Measurements from ENCODE around the gene RITA1.

The RITA1 gene

DNA sequence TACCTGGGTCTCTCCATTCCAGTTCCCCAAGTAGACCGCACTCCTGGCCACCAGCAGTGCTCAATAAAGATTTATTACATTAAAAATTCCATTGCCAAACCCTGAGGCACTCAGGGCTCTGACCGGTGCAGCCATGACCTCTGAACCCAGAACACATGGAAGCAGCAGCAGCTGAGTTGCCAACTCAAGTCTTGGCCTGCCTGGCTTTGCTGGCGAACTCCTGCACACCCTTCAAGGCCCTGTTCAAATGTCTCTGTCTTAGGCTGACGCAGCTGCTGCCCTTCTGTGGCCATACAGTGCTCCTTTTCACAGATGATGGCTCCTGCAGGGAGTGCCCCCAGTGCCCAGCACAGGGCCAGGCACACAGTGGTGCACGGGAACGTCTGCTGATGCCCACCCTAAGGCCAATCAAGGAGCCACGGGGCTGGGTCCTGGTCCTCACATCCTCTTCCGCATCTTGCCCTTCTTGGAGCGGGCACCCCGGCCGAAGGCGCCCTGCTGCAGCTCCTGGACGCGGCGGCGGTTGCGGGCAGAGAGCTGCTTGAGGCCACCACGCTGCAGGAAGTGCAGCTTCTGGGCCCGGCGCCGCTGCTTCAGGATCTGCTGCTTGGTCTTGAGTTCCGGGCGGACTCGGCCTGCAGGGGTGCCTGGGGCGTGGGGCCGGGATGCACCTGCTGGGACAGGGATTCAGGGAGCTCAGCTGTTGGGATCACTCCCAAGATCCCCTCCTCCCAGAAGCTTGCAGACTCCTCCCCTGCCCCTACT lies 26.9 kb upstream of the RITA1 start:
- Mint-ChIP-seq H3K4me1 (peaks cover 9% of the 10 kb centered on the region), H3K4me3 (no peak overlapping the region), H3K9me3 (no peaks in the 10 kb centered on the region), H3K27ac (ENCODE audit: low read depth) (no peak overlapping the region), H3K27me3 (no peaks in the 10 kb centered on the region), H3K36me3 (ENCODE audit: insufficient read depth) (peaks cover 36% of the 10 kb centered on the region)
- DNase-seq (ENCODE audit: low spot score in 2 of 2) (no peak), ATAC-seq (replicated peaks; ENCODE audit: extremely low read depth, poor library complexity, severe bottlenecking) (no peak)

DNA sequence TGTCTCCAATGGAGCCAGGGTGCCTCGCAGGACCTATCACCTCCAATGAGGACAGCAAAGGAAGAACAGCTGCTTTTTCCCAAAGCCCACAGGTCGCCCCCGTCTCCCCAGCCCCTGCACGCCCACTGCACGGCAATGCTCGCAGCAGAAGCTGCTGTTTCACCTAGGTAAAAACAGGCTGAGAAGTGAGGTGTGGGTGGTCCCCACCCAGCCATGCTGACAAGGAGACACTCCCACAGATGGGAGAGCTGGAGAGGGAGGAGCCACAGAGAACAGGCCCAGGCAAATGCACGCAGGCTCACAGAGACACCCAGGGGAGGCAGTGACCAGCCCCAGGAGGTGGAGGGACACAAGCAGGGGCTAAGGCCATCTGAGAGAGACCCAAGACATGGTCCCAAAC lies 25.6 kb upstream of the RITA1 start:
- no peak overlapping the region for H3K27ac Mint-ChIP-seq (ENCODE audit: low read depth)
- no peaks in the 10 kb centered on the region for H3K9me3 Mint-ChIP-seq
- peaks cover 38% of the 10 kb centered on the region for H3K36me3 Mint-ChIP-seq (ENCODE audit: insufficient read depth)
- H3K27me3 Mint-ChIP-seq, result no peaks in the 10 kb centered on the region
- peaks cover 9% of the 10 kb centered on the region for H3K4me1 Mint-ChIP-seq
- H3K4me3 Mint-ChIP-seq, result no peak overlapping the region
- ATAC-seq (replicated peaks; ENCODE audit: extremely low read depth, poor library complexity, severe bottlenecking), result no peak
- DNase-seq (ENCODE audit: low spot score in 2 of 2), result no peak

DNA sequence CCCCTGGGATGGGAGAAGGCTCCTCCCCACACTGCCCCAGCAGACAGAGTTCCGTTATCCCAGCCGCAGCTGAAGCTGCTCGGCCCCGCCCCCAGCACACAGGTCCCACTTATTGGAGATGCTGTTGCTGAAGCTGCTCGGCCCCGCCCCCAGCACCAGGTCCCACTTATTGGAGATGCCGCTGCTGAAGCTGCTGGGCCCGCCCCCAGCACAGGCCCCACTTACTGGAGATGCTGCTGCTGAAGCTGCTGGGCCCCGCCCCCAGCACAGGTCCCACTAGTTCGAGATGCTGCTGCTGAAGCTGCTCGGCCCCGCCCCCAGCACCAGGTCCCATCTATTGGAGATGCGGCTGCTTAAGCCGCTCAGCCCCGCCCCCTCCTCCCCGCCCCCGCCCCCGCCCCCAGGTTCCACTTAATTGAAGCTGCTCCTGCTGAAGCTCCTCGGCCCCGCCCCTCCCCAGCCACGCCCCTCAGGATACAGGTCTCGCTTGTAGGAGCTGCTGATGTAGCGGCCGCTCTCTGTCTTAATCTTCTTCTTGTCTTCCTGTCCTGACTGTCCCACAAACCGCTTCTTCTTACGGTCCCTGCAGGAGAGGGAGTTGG lies 24.0 kb upstream of the RITA1 start:
- Mint-ChIP-seq H3K4me1 (peaks cover 6% of the 10 kb centered on the region), H3K9me3 (no peaks in the 10 kb centered on the region), H3K27ac (ENCODE audit: low read depth) (peak overlapping the region; percentile 85), H3K27me3 (no peaks in the 10 kb centered on the region), H3K4me3 (no peak overlapping the region), H3K36me3 (ENCODE audit: insufficient read depth) (peaks cover 45% of the 10 kb centered on the region)
- ATAC-seq (replicated peaks; ENCODE audit: extremely low read depth, poor library complexity, severe bottlenecking) (no peak), DNase-seq (ENCODE audit: low spot score in 2 of 2) (no peak)

DNA sequence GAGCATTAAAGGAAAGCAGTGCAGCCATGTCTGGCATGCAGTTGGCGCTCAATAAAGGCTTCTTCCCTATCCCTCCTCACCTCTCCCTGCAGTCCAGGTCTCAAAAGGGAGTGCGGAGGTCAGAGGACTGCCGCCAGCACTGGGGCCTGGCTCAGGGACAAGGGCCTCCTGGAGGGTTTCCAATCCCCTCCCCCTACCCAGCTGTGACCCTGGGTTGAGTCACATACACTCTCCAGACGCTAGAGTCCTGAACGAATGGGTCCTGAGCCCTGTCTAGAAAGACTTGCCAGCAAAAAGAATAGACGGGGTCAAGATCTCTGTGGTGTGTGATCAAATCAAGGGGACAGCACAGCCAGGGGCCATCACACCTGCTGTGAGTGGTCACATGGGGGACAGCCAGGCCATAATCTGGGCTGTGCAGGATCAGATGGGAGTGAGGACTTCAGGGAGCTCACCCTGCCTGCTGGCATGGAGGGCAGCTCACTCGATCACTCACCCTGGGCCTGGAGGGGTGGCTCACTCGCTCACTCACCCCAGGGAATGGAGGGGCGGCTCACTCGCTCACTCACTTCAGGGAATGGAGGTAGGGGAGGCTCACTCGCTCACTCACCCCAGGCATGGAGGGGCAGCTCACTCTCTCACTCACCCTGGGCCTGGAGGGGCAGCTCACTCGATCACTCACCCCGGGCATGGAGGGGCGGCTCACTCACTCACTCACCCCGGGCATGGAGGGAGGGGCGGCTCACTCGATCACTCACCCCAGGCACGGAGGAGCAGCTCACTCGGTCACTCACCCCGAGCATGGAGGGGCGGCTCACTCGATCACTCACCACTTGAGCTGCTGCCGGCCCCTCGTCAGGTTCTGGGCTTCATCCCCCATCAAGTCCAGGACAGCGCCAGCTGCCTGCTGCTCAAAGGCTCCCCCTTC lies 23.2 kb upstream of the RITA1 start:
- DNase-seq (ENCODE audit: low spot score in 2 of 2), result no peak
- no peak for ATAC-seq (replicated peaks; ENCODE audit: extremely low read depth, poor library complexity, severe bottlenecking)
- Mint-ChIP-seq H3K27ac (ENCODE audit: low read depth) (peak overlapping the region; percentile 85), H3K4me3 (no peak overlapping the region), H3K36me3 (ENCODE audit: insufficient read depth) (peaks cover 49% of the 10 kb centered on the region), H3K9me3 (no peaks in the 10 kb centered on the region), H3K4me1 (peaks cover 5% of the 10 kb centered on the region), H3K27me3 (no peaks in the 10 kb centered on the region)

DNA sequence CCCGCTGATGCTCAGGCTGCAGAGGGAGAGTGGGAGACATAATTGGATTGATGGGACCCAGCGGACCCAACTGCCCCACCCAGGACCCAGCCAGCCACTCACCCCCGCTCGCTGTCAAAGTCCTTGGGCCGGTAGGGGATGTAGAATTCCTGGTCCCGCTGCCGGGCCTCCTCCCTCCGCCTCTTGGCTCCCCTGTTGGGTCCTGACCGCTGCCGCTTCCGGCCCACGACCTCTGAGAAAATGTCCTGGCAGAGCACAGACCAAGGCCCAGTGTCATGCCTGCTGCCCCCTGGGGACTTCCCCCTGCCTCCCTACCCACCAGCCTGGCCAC lies 22.5 kb upstream of the RITA1 start:
- no peaks in the 10 kb centered on the region for H3K27me3 Mint-ChIP-seq
- H3K4me3 Mint-ChIP-seq, result no peak overlapping the region

DNA sequence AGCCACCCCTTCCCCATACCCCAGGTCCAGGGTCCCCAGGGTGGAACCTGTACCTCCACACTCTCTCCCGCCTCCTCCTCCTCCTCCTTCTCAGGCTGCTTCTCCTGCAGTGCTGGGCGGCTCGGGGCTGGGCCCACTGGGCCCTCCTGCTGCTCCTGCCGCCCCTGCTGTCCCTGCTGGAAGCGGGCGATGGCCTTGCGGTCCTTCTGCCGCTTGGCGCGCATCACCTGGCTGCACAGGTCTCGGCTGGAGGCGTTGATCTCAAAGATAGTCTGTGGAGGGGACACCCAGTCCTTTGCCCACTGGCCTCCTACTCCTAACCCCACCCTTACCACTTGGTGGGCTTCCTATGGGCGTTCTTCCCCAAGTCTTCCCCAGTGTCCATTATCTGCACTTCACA lies 21.5 kb upstream of the RITA1 start:
- Mint-ChIP-seq H3K4me3 (no peak overlapping the region), H3K27ac (ENCODE audit: low read depth) (no peak overlapping the region), H3K36me3 (ENCODE audit: insufficient read depth) (peaks cover 52% of the 10 kb centered on the region), H3K9me3 (no peaks in the 10 kb centered on the region), H3K4me1 (no peaks in the 10 kb centered on the region), H3K27me3 (no peaks in the 10 kb centered on the region)
- ATAC-seq (replicated peaks; ENCODE audit: extremely low read depth, poor library complexity, severe bottlenecking) (no peak), DNase-seq (ENCODE audit: low spot score in 2 of 2) (no peak)

More for the DNA sequence above, 22.5 kb upstream of the RITA1 start:
- DNase-seq (ENCODE audit: low spot score in 2 of 2) (no peak), ATAC-seq (replicated peaks; ENCODE audit: extremely low read depth, poor library complexity, severe bottlenecking) (no peak)
- Mint-ChIP-seq H3K27ac (ENCODE audit: low read depth) (peak overlapping the region; percentile 22), H3K36me3 (ENCODE audit: insufficient read depth) (peaks cover 49% of the 10 kb centered on the region), H3K9me3 (no peaks in the 10 kb centered on the region), H3K4me1 (no peaks in the 10 kb centered on the region)

DNA sequence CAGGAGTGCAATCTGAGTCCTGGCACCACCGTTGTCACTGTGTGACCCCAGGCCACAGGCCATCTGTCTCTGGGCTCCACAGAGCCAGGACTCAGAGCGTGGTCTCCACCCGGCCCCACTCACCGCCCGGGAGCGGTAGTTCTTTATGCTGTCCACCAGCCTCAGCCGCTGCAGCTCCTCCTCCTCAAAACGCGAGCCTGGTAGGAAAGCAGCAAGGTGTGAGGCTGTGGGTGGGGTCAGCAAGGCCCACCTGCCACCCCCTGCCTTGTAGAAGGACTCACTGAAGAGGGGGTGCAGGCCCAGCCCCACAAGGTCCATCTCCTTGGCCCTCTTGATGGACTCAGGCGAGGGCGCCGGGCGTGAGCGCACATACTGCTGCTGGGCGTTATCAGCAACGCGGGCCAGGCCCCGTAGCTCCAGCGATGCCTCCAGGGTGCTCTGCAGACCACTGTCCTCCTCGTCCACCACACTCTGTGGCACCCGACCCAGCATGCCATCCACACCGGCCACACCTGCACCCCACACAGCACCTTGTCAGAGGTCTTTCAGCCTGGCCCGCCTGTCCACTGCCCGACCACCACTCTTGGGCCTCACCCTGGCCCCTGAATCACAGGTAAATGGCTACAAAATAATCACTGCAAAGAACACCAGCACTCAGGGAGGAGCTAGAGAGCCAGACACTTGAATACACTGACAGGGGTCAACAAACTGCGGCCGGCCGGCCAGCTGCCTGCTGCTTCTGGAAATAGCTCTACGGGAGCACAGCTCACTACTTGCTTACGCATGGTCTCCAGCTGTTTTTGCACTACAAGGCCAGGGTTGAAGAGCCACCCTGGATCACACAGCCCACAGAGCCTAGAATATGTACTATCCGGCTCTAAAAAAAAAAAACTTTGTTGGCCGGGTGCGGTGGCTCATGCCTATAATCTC lies 19.7 kb upstream of the RITA1 start:
- H3K36me3 Mint-ChIP-seq (ENCODE audit: insufficient read depth), result peaks cover 57% of the 10 kb centered on the region
- no peak for ATAC-seq (replicated peaks; ENCODE audit: extremely low read depth, poor library complexity, severe bottlenecking)
- no peak for DNase-seq (ENCODE audit: low spot score in 2 of 2)
- H3K27ac Mint-ChIP-seq (ENCODE audit: low read depth), result no peak overlapping the region
- peaks cover 1% of the 10 kb centered on the region for H3K4me1 Mint-ChIP-seq
- no peaks in the 10 kb centered on the region for H3K27me3 Mint-ChIP-seq
- no peak overlapping the region for H3K4me3 Mint-ChIP-seq
- H3K9me3 Mint-ChIP-seq, result no peaks in the 10 kb centered on the region

DNA sequence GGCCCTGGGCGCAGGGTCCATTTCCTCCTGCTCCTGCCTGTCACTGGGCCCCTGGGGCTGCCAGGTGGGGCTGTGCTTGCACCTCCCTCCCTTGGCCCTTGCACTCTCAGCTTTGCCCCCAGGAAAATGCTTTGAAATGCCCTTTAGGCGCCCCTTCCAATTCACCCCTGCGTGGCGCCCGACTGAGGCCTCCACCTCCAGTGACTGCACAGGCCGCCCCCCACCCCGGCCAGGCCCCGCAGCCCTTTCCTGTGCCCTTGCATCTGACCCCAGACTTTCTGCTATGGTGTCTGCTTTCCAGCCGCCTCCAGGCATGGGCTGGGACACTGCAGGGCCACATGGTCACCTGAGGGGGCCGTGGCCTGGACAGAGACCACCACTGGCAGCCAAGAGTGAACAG lies 17.7 kb upstream of the RITA1 start:
- DNase-seq (ENCODE audit: low spot score in 2 of 2), result no peak
- peaks cover 63% of the 10 kb centered on the region for H3K36me3 Mint-ChIP-seq (ENCODE audit: insufficient read depth)
- H3K9me3 Mint-ChIP-seq, result no peaks in the 10 kb centered on the region

DNA sequence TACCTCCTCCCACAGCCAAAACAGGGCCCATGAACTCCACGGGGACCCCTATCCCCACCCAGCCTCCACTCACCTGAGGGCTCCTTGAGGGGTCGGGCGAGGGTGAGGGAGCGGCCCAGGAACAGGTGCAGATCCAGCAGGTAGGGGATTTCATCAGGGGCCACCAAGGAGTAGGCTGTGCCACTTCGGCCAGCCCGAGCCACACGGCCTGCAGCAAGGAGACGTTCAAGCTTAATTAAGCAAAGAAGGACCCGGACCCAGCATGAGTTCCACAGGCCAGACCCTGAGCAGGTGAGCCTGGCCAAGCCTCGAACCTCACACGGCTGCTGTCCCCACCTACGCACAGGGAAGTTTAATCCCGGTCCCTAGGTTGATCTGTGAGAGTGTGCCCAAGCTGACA lies 15.8 kb upstream of the RITA1 start:
- no peaks in the 10 kb centered on the region for H3K27me3 Mint-ChIP-seq
- H3K9me3 Mint-ChIP-seq, result no peaks in the 10 kb centered on the region
- H3K4me1 Mint-ChIP-seq, result peaks cover 11% of the 10 kb centered on the region
- H3K4me3 Mint-ChIP-seq, result no peak overlapping the region
- H3K36me3 Mint-ChIP-seq (ENCODE audit: insufficient read depth), result peaks cover 70% of the 10 kb centered on the region
- no peak overlapping the region for H3K27ac Mint-ChIP-seq (ENCODE audit: low read depth)
- DNase-seq (ENCODE audit: low spot score in 2 of 2), result no peak
- no peak for ATAC-seq (replicated peaks; ENCODE audit: extremely low read depth, poor library complexity, severe bottlenecking)

More for the DNA sequence above, 17.7 kb upstream of the RITA1 start:
- Mint-ChIP-seq H3K27ac (ENCODE audit: low read depth) (no peak overlapping the region), H3K4me1 (peaks cover 6% of the 10 kb centered on the region), H3K27me3 (no peaks in the 10 kb centered on the region), H3K4me3 (no peak overlapping the region)
- ATAC-seq (replicated peaks; ENCODE audit: extremely low read depth, poor library complexity, severe bottlenecking), result no peak

DNA sequence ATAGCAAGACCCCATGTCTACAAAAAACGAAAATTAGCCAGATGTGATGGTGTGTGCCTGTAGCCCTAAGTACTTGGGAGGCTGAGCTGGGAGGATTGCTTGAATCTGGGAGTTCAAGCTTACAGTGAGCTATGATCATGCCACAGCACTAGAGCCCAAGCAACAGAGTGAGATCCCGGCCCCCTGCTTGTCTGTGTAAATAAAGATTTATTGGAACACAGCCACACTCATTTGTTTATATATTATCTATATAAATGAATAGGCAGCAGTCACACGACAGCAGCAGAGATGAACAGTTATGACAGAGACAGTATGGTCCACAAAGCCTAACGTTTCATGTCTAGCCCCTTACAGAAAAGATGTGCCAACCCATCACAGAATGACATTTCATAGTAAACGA lies 15.1 kb upstream of the RITA1 start:
- ATAC-seq (replicated peaks; ENCODE audit: extremely low read depth, poor library complexity, severe bottlenecking) (no peak), DNase-seq (ENCODE audit: low spot score in 2 of 2) (no peak)
- no peaks in the 10 kb centered on the region for H3K27me3 Mint-ChIP-seq
- H3K4me3 Mint-ChIP-seq, result no peak overlapping the region
- H3K9me3 Mint-ChIP-seq, result no peaks in the 10 kb centered on the region
- H3K27ac Mint-ChIP-seq (ENCODE audit: low read depth), result no peak overlapping the region
- H3K4me1 Mint-ChIP-seq, result peaks cover 11% of the 10 kb centered on the region
- H3K36me3 Mint-ChIP-seq (ENCODE audit: insufficient read depth), result peaks cover 72% of the 10 kb centered on the region

DNA sequence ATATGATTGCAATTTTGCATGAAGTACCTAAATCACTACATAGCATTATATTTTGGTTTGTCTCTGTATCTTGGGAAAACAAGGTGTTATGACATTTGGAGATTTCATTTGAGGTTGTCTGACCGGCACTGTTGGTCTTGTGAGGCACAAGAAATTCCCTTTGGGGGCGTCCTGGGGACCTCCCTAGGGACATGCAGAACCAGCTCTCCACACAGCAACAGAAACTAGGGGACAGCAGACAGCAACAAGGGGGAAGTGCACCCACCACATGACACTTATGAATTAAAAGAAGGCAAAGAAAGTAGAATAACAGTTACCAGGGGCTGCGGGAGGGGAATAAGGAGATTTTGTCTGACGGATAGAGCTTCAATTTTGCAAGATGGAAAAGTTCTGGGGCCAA lies 14.6 kb upstream of the RITA1 start:
- Mint-ChIP-seq H3K27me3 (no peaks in the 10 kb centered on the region), H3K9me3 (no peaks in the 10 kb centered on the region), H3K4me1 (peaks cover 11% of the 10 kb centered on the region), H3K4me3 (no peak overlapping the region), H3K27ac (ENCODE audit: low read depth) (no peak overlapping the region), H3K36me3 (ENCODE audit: insufficient read depth) (peaks cover 74% of the 10 kb centered on the region)
- no peak for ATAC-seq (replicated peaks; ENCODE audit: extremely low read depth, poor library complexity, severe bottlenecking)
- no peak for DNase-seq (ENCODE audit: low spot score in 2 of 2)

DNA sequence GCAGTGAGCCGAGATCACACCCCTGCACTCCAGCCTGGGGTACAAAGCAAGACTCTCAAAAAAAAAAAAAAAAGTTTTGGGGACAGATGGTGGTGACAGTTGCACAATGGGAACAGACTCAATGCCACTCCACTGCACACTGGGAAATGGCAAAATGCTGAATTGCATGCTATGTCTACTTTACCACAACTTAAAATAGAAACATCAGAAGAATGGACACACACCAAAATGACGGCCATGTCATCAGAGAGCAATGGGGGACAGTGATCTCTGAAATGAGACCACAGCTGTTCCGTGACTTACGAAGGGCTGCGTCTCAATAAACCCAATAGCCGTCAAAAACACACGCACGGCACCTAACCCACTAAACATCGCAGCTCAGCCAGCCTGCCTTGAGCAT lies 14.0 kb upstream of the RITA1 start:
- Mint-ChIP-seq H3K9me3 (no peaks in the 10 kb centered on the region), H3K4me1 (peaks cover 11% of the 10 kb centered on the region), H3K4me3 (no peak overlapping the region), H3K27ac (ENCODE audit: low read depth) (no peak overlapping the region), H3K36me3 (ENCODE audit: insufficient read depth) (peaks cover 77% of the 10 kb centered on the region), H3K27me3 (no peaks in the 10 kb centered on the region)
- no peak for DNase-seq (ENCODE audit: low spot score in 2 of 2)
- no peak for ATAC-seq (replicated peaks; ENCODE audit: extremely low read depth, poor library complexity, severe bottlenecking)
